ENCODE data around the gene TBL2.

DNA sequence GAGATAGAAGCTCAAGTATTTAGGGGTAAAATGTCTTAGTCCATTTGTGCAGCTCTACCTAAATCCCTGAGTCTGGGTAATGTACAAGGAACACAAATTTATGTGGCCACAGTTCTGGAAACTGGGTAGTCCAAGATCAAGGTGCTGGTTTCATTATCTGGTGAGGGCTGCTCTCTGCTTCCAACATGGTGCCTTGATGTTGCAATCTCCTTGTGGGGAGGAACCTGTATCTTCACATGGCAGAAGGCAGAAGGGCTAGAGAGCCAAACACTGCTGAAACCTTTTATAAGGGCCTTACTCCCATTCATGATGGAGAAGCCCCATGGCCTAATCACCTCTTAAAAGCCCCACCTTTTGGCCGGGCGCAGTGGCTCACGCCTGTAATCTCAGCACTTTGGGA, 47.6 kb downstream of the TBL2 start:
- TF ChIP-seq EZH2phosphoT487 (IDR thresholded peaks at IDR 0.05; ENCODE audit: insufficient read depth, low read depth): no peak
- TF ChIP-seq EZH2 (IDR thresholded peaks at IDR 0.05; ENCODE audit: insufficient read depth, poor library complexity, severe bottlenecking): no peak
